B cell (primary cell): Measurements from ENCODE around the gene FRG1. TPM values are rescaled to one million over a fixed set of nuclear protein-coding genes. Genes with fewer than 3 reads are reported as not detected.
"Not testable (repeated sequence)": the region's sequence is repeated elsewhere in the genome, so short reads cannot be mapped to it uniquely, and the experiment has no call there.

Experiments
- ATAC-seq: fragments of 200-7000 bp; cut with Tn5 transposase; one replicate; pipeline ENCODE4 v1.10.0; 2021; ENCODE audit warnings: low read depth, mild to moderate bottlenecking, moderate number of reproducible peaks, moderate library complexity
- CTCF ChIA-PET: fragments of 350-600 bp; sonication (Branson Sonifier 250); formaldehyde crosslinking; loops from one replicate; lab custom pipeline; 2021; ENCODE audit warnings: antibody characterized with exemption, inconsistent platforms; lab: Charles Lee
- POLR2A ChIA-PET: fragments of 350-600 bp; sonication (Branson Sonifier 250); formaldehyde crosslinking; loops from one replicate; lab custom pipeline; 2021; ENCODE audit warnings: antibody characterized with exemption; lab: Charles Lee
- DNase-seq: peaks from one replicate; pipeline ENCODE4 v3.0.0; 2013
- H2AFZ ChIP-seq: 2 replicates; pipeline ENCODE4 v1.6.1; 2012; ENCODE audit warnings: mild to moderate bottlenecking, low read depth, low read length; ENCODE audit not compliant: insufficient read depth, poor library complexity, severe bottlenecking
- H3K27ac ChIP-seq, 2 donors: 1 replicate in 1 of 2; 2 replicates in 1 of 2; pipeline ENCODE4 v1.5.1; 2012 to 2013; ENCODE audit warnings: low read length in 2 of 2, mild to moderate bottlenecking in 2 of 2, moderate library complexity in 1 of 2
- H3K27me3 ChIP-seq, 4 experiments: fragments of 200-600 bp in 1 of 4; sonication (generic) in 1 of 4; replicated peaks in 1 of 4; 1 replicate in 2 of 4; 2 replicates in 2 of 4; pipeline versions ENCODE4 v1.6.1 to v1.7.0; 2013 to 2016; ENCODE audit warnings: low read length in 3 of 4, mild to moderate bottlenecking in 2 of 4, mixed read lengths in 1 of 4, moderate library complexity in 1 of 4; ENCODE audit not compliant: insufficient read depth in 4 of 4, control insufficient read depth in 3 of 4; ENCODE audit errors: control extremely low read depth in 1 of 4
- H3K36me3 ChIP-seq, 2 experiments: replicated peaks in 1 of 2; 1 replicate in 1 of 2; 2 replicates in 1 of 2; pipeline versions ENCODE4 v1.6.1 to v1.7.1; 2013; ENCODE audit warnings: low read length in 1 of 2; ENCODE audit not compliant: insufficient read depth in 2 of 2, control insufficient read depth in 1 of 2; ENCODE audit errors: control extremely low read depth in 1 of 2, extremely low read depth in 1 of 2
- H3K4me1 ChIP-seq, 2 donors: fragments of 200-600 bp in 1 of 2; sonication (generic) in 1 of 2; 1 replicate in 1 of 2; 2 replicates in 1 of 2; pipeline versions ENCODE4 v1.5.1 to v1.6.1; 2013 to 2017; ENCODE audit warnings: low read length in 2 of 2; ENCODE audit not compliant: control insufficient read depth in 2 of 2, insufficient read depth in 2 of 2
- H3K4me2 ChIP-seq: replicated peaks from 2 replicates; pipeline ENCODE3; 2012; ENCODE audit warnings: mild to moderate bottlenecking, low read depth, low read length; ENCODE audit not compliant: poor library complexity, severe bottlenecking
- H3K4me3 ChIP-seq, 5 experiments: fragments of 200-600 bp in 1 of 5; sonication (generic) in 1 of 5; 1 replicate in 3 of 5; 2 replicates in 2 of 5; pipeline versions ENCODE4 v1.5.1 to v1.7.0; 2011 to 2016; ENCODE audit warnings: low read length in 4 of 5, mild to moderate bottlenecking in 4 of 5, low read depth in 2 of 5, control low read depth in 1 of 5, moderate library complexity in 1 of 5; ENCODE audit not compliant: insufficient read depth in 1 of 5; ENCODE audit errors: control extremely low read depth in 1 of 5, extremely low read depth in 1 of 5
- H3K79me2 ChIP-seq: fragments of 200-600 bp; sonication (generic); one replicate; pipeline ENCODE4 v1.6.0; 2016; ENCODE audit warnings: low read length; ENCODE audit not compliant: control insufficient read depth, insufficient read depth
- H3K9ac ChIP-seq: fragments of 200-600 bp; sonication (generic); 2 replicates; pipeline ENCODE4 v1.6.1; 2017; ENCODE audit warnings: mild to moderate bottlenecking, low read length, moderate library complexity
- H3K9me3 ChIP-seq, 3 donors: one replicate each; pipeline versions ENCODE4 v1.6.1 to v1.7.1; 2013; ENCODE audit warnings: low read length in 2 of 3; ENCODE audit not compliant: control insufficient read depth in 2 of 3, insufficient read depth in 1 of 3; ENCODE audit errors: control extremely low read depth in 1 of 3
- H4K20me1 ChIP-seq: 2 replicates; pipeline ENCODE4 v1.6.0; 2012; ENCODE audit warnings: mild to moderate bottlenecking, low read length; ENCODE audit not compliant: insufficient read depth, control insufficient read depth, poor library complexity, severe bottlenecking
- H3K27ac Mint-ChIP-seq: one replicate; pipeline ENCODE4 v1.8.0; 2021; ENCODE audit warnings: mixed read lengths
- H3K27me3 Mint-ChIP-seq: one replicate; pipeline ENCODE4 v1.8.0; 2021; ENCODE audit warnings: mixed read lengths
- H3K4me1 Mint-ChIP-seq: one replicate; pipeline ENCODE4 v1.8.0; 2021; ENCODE audit warnings: mixed read lengths
- H3K4me3 Mint-ChIP-seq: one replicate; pipeline ENCODE4 v1.8.0; 2021; ENCODE audit warnings: mixed read lengths
- H3K9me3 Mint-ChIP-seq: one replicate; pipeline ENCODE4 v1.8.0; 2022; ENCODE audit warnings: mixed read lengths; ENCODE audit not compliant: insufficient read depth
- WGBS: methylation state at CpG from one replicate; pipeline ENCODE4 v1.1.5; 2013; ENCODE audit warnings: missing lambda C conversion rate; ENCODE audit not compliant: insufficient coverage; 5-methylcytosine and 5-hydroxymethylcytosine counted together
- intact Hi-C: fragments of 100-400 bp; cut with micrococcal nuclease; formaldehyde crosslinking; loops from one replicate; pipeline ENCODE4 v1.10.0; 2022
- polyA plus RNA-seq: library from polyadenylated mRNA; depleted of rRNA; stranded (reverse); fragments of >200 nt; gene quantifications from 2 replicates; pipeline ENCODE4 v1.2.3, GENCODE V29; 2012
- total RNA-seq, 2 donors: library from RNA; stranded (reverse); fragments of 120-200 nt in 1 of 2; gene quantifications; 1 replicate in 1 of 2; 2 replicates in 1 of 2; pipeline versions ENCODE4 v1.2.3 to v1.2.4, GENCODE V29; 2013 to 2022

FRG1 gene
- total and polyA plus RNA-seq, 2 donors (not counting 1 experiment from before 2014, with no cell fraction given), result 13.6 to 48.0 TPM

GRCh38 chr4:189946906-189947305 lies 6.2 kb downstream of the FRG1 start:
- H3K27ac Mint-ChIP-seq, H3K4me3 Mint-ChIP-seq, H3K4me1 ChIP-seq, POLR2A ChIA-PET, ATAC-seq, CTCF ChIA-PET, H3K4me3 ChIP-seq, H3K27ac ChIP-seq, H3K9ac ChIP-seq, H3K9me3 ChIP-seq, H3K9me3 Mint-ChIP-seq, intact Hi-C loops, H3K27me3 Mint-ChIP-seq, H3K4me2 ChIP-seq, DNase-seq, H2AFZ ChIP-seq, H3K27me3 ChIP-seq: not testable (repeated sequence)
- 98% methylated on average over 7 of the region's 13 CpGs for WGBS
- Histone ChIP-seq H3K36me3 (peaks cover 1 to 10% of the 10 kb centered on the region in 2 experiments), H3K79me2 (peaks cover 68% of the 10 kb centered on the region), H4K20me1 (peaks cover 19% of the 10 kb centered on the region)
- peaks cover 60% of the 10 kb centered on the region for H3K4me1 Mint-ChIP-seq

- H2AFZ ChIP-seq, H3K9me3 ChIP-seq, H3K4me3 ChIP-seq, POLR2A ChIA-PET, H3K4me1 ChIP-seq, H3K4me3 Mint-ChIP-seq, H3K27ac ChIP-seq, H3K9ac ChIP-seq, DNase-seq, intact Hi-C loops, H3K4me2 ChIP-seq, CTCF ChIA-PET, H3K27me3 ChIP-seq, H3K27me3 Mint-ChIP-seq, H3K9me3 Mint-ChIP-seq, ATAC-seq, H3K27ac Mint-ChIP-seq: not testable (repeated sequence)
- Histone ChIP-seq H3K36me3 (peaks cover 1 to 10% of the 10 kb centered on the region in 2 experiments), H4K20me1 (peaks cover 19% of the 10 kb centered on the region), H3K79me2 (peaks cover 53% of the 10 kb centered on the region)
- H3K4me1 Mint-ChIP-seq, result peaks cover 48% of the 10 kb centered on the region
- WGBS, result 92% methylated on average over 4 of the region's 7 CpGs
Measured at GRCh38 chr4:189948486-189948885, 7.8 kb downstream of the FRG1 start.

GRCh38 chr4:189969291-189969690 lies 28.6 kb downstream of the FRG1 start:
- H3K27me3 ChIP-seq, DNase-seq, ATAC-seq, H3K27ac Mint-ChIP-seq, H3K36me3 ChIP-seq, H3K9me3 ChIP-seq, H3K9me3 Mint-ChIP-seq, H2AFZ ChIP-seq, H3K4me3 Mint-ChIP-seq, H3K27ac ChIP-seq, CTCF ChIA-PET, H3K4me3 ChIP-seq, H3K4me1 ChIP-seq, H3K9ac ChIP-seq, H3K27me3 Mint-ChIP-seq, H3K4me1 Mint-ChIP-seq, POLR2A ChIA-PET, H3K4me2 ChIP-seq, intact Hi-C loops, H4K20me1 ChIP-seq, H3K79me2 ChIP-seq: not testable (repeated sequence)
- no CpG with 5 or more reads among the region's 1 CpG for WGBS
